Glomerular endothelial cell (primary cell): ENCODE measurements around the gene RPP40. TPM values are rescaled to one million over a fixed set of nuclear protein-coding genes. Genes with fewer than 3 reads are reported as not detected.

Experiments
- DNase-seq: peaks from one replicate; pipeline ENCODE4 v3.0.0-alpha.2; 2011; ENCODE audit warnings: low read depth, low spot score; ENCODE audit errors: extremely low read depth
- total RNA-seq: library from RNA; depleted of rRNA; stranded (reverse); fragments of >200 nt; gene quantifications from 2 replicates; pipeline ENCODE4 v1.2.3, GENCODE V29; 2015

RPP40 gene
- total RNA-seq, 1 donor from 2014 or later, result 19.8 TPM

DNA sequence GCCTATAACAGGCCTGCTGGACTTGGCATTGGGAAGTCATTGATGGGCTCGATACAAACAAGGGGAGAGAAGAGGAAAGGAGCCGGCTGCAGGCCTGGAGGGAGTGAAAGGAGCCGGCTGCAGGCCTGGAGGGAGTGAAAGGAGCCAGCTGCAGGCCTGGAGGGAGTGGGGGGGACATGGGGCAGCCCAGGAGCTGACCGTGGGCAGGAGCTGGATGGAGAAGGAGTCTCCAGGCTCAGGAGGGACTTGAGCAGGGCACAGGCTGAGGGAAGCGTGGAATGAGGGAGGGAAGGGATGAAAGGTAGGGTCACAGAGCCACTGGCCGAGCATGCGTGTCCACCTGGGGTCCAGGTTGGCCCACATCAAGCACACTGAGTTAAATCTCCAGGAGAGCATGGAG, 32.0 kb downstream of the RPP40 start:
- DNase-seq, result no peak

- no peak for DNase-seq
Measured at GRCh38 chr6:4970739-4971395, 33.0 kb downstream of the RPP40 start.

GRCh38 chr6:4969609-4970285, 34.1 kb downstream of the RPP40 start:
- no peak for DNase-seq

- DNase-seq, result no peak
Measured at GRCh38 chr6:4967301-4968030, 36.4 kb downstream of the RPP40 start.

GRCh38 chr6:4965562-4966389, 38.1 kb downstream of the RPP40 start:
- no peak for DNase-seq

DNA sequence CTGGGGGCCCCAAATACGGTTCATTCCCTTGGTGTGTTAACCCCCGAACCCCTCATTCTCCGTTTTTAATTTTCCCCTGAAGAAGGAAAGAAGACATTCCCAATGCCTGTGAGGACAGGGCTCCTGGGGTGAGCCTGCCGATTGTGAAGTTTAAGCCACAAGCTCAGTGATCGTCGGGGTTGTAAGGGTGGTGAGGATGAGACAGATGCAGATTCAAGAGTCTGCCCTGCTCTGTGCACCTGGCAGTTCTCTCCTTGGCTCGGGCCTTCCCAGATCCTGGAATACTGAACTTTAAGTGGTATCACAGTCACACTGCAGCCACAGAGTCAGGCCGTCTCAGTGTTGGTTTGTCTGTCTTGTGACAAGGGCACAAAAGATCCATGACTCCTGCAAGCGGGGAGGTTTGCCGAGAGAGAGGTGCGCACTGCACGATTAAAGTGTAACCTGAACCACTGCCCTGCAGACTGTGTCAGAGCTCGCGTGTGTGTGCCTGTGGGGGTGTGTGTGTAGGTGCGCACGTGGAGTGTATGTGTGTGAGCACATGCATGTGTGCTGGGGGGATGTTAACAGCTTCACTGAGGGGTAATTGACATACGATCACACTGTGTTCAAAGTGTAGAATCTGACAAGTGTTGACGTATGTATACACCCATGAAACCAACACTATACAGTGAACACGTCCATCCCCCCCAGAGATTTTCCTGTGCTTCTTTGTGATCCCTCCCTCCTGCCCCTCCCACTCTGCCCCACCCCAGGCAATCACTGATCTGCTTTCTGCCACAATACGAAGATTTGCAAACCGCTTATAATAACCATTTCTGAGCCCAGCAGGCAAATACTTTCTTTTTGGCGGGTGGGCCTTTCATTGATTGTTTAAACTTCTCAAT, 38.9 kb downstream of the RPP40 start:
- no peak for DNase-seq

GRCh38 chr6:4962905-4963304, 40.9 kb downstream of the RPP40 start:
- no peak for DNase-seq

DNA sequence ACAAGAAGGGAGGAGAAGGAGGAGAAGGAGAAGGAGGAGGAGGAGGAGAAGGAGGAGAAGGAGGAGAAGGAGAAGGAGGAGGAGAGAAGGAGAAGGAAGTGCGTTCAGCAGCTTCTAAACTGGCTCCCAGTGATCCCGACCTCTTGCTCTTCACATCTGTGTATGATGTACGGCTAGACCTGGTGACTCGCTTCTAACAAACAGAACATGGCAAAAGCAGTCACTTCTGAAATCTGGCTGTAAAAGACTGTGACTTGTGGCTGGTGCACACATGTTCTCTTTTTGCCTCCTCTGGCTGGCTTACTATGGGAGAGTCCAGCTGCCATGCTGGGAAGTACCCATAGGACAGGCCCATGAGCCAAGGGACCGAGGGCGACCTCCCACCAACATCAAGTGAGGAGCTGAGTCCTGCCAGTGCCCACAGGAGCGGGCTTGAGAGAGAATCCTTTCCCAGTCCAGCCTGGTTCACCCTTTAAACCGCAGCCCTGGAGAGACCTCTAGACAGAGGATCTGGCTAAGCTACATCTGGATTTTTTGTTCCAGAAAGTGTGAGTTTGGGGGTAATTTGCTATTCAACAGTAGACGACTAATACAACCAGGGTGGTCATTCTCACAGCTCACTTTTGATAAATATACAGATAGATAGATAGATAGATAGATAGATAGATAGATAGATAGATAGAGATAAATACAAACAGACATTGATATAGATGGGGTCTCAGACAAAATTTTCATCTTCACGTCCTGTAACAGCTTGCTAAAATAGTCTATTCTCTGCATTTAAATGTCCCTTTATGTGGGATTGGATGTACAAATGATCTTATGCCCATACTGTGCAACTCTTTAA, 42.3 kb downstream of the RPP40 start:
- DNase-seq, result no peak

DNA sequence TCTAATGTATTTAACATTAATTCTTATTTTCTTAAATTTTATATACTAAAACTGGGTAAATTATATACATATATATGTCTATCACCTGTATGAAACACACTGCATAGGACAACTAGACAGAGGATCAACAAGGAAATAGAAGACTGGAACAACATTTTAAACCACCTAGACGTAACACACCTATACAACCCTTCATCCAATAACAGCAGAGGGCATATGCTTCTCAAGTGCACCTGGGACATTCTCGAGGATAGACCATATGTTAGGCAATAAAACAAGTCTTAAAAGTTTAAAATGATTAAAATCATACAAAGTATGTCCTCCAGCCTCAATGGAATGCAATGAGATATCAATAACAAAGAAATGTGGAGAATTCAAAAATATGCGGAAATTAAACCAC, 45.2 kb downstream of the RPP40 start:
- no peak for DNase-seq

DNA sequence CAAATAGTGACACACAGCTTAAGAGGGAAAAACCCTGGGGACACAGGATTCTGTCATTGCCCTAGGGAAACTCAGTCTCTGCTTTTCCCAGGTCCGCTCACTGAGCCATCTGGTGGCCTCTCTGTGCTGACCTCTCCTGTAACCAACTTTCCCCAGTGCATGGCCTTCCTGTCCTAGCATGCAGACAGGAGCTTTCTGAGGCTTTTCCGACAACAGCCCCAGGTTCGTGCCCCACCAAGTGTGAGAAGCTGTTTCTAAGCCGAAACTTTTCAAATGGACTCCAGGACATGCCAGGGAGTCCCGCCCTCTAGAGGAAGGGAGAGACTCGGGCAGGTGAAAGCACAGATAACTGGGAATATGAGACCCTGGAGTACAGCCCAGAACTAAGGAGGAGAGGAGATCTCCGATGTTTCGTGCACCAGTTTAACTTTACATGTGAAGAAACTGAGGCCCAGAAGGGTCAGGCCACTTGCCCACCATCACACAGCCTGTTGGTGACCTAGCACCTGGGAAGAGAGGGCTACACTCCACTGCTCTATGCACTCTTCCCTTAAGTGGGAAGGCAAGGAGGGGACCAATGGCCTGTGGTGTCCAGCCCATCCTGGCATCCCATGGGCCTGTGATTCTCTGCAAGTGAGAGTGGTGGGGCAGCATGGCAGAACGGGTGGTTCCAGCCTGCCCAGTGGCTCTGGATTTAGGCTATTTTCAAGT, 46.2 kb downstream of the RPP40 start:
- DNase-seq, result no peak

DNA sequence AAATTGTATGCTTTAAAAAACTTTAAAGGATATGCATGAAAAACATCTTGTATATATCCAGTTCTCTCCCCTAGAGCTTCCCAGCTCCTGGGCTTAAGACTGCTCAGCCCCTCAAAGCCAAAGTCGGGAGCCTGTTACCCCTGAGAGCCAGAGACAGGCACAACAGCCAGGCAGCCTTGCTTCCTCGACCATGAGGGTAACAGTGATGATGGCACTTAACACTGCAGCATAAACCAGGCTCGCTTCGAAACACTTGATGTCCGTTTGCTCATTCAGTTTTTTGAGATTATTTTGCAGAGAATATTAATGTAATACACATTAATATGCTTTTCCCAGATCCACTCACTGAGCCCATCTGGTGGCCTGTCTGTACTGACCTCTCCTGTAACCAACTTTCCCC, 47.2 kb downstream of the RPP40 start:
- DNase-seq, result no peak

- DNase-seq, result no peak
Measured at GRCh38 chr6:4953440-4953839, 50.4 kb downstream of the RPP40 start.

DNA sequence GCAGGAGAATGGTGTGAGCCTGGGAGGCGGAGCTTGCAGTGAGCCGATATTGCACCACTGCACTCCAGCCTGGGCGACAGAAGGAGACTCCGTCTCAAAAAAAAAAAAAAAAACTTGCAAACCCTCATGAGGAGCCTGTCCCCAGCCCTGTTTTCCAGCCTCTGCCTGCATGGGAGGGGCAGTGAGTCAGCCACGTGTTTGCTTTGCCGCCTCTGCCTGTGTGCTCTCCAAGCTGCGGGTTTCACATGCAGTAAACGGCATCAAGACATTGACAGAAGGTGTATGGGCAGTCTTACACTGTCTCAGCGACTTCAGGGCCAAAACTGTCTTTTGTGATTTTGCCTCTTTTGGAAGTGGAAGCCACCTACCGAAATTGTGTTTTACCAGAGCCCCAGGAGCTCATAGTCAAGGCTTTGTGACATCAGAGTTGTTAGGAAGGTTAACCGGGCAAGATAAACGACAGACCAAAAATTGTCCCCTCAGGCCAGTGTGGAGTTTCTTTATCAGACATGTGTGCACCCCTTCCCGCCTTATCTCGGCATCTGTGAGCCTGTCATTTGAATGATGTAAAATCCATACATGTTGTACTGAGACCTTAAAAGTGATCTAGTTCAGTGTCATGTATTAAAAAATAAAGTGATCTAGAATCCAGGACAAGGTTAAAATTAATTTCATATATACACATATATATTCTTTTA, 52.9 kb downstream of the RPP40 start:
- DNase-seq, result no peak

- no peak for DNase-seq
Measured at GRCh38 chr6:4950076-4950475, 53.8 kb downstream of the RPP40 start.

DNA sequence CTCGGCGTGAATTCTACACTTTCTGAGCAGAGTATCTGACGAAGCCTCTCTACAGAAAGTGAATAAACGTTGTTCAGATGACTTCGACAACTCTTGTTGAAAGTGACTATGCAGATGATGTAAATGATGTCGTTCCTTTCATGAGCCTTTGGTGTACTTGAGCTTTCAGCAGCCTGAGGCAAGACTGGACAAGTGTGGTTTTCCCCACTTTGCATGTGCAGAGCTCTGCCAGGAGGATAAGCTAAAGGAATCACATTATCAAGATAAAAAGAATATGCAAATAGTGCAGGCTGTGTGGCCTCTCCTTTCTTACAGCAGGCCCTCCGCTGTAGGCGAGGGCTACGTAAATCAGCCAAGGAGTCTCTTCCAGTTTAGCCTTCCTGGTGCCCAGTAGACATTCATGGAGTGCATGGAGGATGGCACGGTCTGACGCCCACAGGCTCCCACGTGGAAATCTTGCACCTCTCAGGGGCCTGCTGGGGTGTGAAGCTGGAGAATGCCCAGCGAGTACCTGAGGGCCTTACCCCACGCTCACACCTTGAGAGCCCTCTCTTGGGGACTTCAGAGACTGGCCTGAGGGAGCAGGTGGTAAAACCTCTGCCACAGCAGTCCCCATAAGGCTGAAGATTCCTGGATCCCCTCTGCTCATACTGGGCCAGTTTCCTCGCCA, 54.9 kb downstream of the RPP40 start:
- DNase-seq, result no peak

DNA sequence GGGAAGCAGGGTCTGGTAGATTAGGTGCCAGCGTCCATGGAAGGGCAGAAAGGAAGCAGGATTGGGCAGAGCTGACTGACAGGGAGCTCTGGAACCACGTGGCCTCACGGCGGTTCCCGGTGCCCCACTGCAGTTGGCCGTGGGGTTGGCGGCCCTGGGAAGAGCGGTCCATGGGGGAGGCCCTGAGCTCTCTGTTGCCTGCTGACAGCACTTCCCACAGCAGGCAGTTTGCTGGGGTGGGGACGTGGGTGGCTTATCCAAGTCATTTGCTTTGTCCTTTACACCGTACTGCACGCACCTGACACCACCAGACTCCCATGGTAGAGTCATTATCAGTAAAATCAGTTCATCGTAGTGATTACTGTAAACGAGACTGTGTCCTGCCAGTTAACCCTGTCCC, 56.1 kb downstream of the RPP40 start:
- no peak for DNase-seq

DNA sequence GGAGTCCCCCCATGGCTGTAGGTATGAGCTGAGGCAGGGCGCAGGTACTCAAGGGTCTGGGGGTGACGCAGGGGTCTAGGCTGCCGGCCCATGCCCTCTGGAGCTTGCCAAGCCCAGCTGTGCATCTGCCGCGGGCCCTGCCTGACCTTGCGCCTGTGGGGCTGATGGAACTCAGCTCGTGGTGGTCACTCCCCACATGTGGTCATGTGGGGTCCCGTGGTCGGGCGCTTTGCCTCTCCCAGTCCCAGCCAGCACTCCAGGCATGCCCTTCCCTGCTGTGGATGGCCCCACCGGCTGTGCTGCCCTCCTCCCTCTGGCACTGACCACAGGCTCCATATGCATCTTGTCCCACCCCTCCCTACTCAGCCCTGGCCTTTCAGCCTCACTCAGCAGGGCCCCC, 57.3 kb downstream of the RPP40 start:
- no peak for DNase-seq
